ENCODE results near the gene BFSP1. TPM values are rescaled to one million over a fixed set of nuclear protein-coding genes. Genes with fewer than 3 reads are reported as not detected.

Gene BFSP1
- total and polyA plus RNA-seq, 2 of the 8 experiments (the other 6 are each of a cell fraction or from before 2014, with no cell fraction given) = 1.5 to 2.5 TPM

GRCh38 chr20:17569616-17570346, 38.6 kb upstream of the BFSP1 start, which contains the start of gene DSTN (continued):
- TF ChIP-seq RBBP5 (IDR thresholded peaks at IDR 0.05; ENCODE audit: borderline replicate concordance, low read depth, low read length) (no peak), MAX (IDR thresholded peaks at IDR 0.05) (peak; percentile 68; the same call in 1 of the 2 replicates), SP1 (IDR thresholded peaks at IDR 0.05; ENCODE audit: low read depth, low read length) (peak; percentile 39; the same call in 1 of the 2 replicates), CTCF (IDR thresholded peaks at IDR 0.05; ENCODE audit: control extremely low read depth in 1 of 3, insufficient read depth in 1 of 3, low read depth in 1 of 3, low read length in 3 of 3) (no peak), TAF1 (IDR thresholded peaks at IDR 0.05; ENCODE audit: low read depth, low read length) (0 out of 2 replicates have a peak, but pooled peaks have one; percentile 59), TCF12 (IDR thresholded peaks at IDR 0.05; ENCODE audit: low read depth, low read length) (peak; percentile 67; the same call in 1 of the 2 replicates), E2F6 (IDR thresholded peaks at IDR 0.05) (peak; percentile 13; the same call in 1 of the 2 replicates), KDM1A (IDR thresholded peaks at IDR 0.05; ENCODE audit: borderline replicate concordance, low read length) (no peak), CHD2 (IDR thresholded peaks at IDR 0.05; ENCODE audit: low read length) (0 out of 2 replicates have a peak, but pooled peaks have one; percentile 23), ASH2L (IDR thresholded peaks at IDR 0.05; ENCODE audit: low read length) (peak; percentile 81), EP300 (IDR thresholded peaks at IDR 0.05; ENCODE audit: borderline replicate concordance in 1 of 2, low read depth in 2 of 2, low read length in 2 of 2) (peak in 1 of 2 experiments; percentile 52; a peak in 1 of 3 replicates), TBP (IDR thresholded peaks at IDR 0.05; ENCODE audit: low read depth, low read length) (peak; percentile 54; the same call in 1 of the 2 replicates), NRF1 (IDR thresholded peaks at IDR 0.05; ENCODE audit: low read depth, low read length) (peak; percentile 50)
